GM23248 (cell line): ENCODE data around the gene AKAP14.

Experiments used
- EZH2 ChIP-seq: fragments of 200-600 bp; sonication (generic); IDR thresholded peaks from 2 replicates; pipeline ENCODE4 v1.6.1; 2018; ENCODE audit warnings: antibody characterized with exemption, mild to moderate bottlenecking; ENCODE audit not compliant: insufficient read depth, poor library complexity, severe bottlenecking
- EZH2phosphoT487 ChIP-seq: fragments of 200-600 bp; sonication (generic); IDR thresholded peaks from 2 replicates; pipeline ENCODE4 v1.6.1; 2018; ENCODE audit warnings: antibody characterized with exemption, moderate library complexity, mild to moderate bottlenecking, low read depth; ENCODE audit not compliant: insufficient read depth

DNA sequence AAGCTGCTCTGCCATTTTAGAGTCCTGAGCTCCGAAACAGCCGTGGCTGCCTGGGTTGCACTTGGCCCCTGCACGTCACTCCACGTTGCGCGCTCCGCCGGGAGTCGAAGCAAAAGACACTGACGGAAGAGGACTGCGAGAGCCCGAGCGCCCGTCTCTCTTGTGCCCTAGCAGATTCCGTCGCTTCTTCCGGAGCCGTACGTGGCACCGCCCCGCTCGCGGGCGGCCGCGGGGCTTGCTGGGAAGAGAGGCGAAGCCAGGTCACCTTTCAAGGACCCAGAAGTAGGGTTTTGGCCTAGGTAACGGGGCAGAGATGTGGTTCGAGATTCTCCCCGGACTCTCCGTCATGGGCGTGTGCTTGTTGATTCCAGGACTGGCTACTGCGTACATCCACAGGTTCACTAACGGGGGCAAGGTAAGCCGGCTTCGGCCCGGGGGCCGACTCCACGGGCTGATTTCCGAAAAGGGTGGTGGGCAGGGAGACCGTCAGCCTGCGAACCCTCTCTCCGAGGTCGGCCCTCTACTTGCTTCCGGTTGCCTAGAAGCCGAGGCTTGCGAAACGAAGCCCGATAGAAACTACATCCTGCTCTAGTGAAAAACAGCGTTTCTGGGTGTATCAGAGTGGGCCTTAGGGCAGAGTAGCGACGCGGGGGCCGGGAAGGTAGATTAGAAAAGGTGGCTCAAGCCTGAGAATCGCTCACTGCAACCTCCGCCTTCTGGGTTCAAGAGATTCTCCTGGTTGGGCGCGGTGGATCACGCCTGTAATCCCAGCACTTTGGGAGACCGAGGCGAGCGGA lies 23.9 kb upstream of the AKAP14 start, which contains the start of the genes NDUFA1 and RNF113A:
- TF ChIP-seq EZH2 (no peak), EZH2phosphoT487 (no peak)
